Stimulated activated naive CD8-positive, alpha-beta T cell treated with anti-CD3 and anti-CD28 coated beads, Interleukin-15, Interleukin-2, amounts not matched to agents 100 ng/mL and 50 ng/mL, for 24 hours (primary cell): Measurements from ENCODE around the gene BAHCC1.
A peak's percentile ranks its signal among the peaks of the same experiment; 100 is the strongest.

Source experiments
- H3K27ac Mint-ChIP-seq: one replicate; pipeline ENCODE4 v1.8.0; 2021; ENCODE audit warnings: mild to moderate bottlenecking, mixed read lengths
- H3K27me3 Mint-ChIP-seq: one replicate; pipeline ENCODE4 v1.8.0; 2021; ENCODE audit warnings: mixed read lengths
- H3K36me3 Mint-ChIP-seq: one replicate; pipeline ENCODE4 v1.8.0; 2021; ENCODE audit warnings: low read depth, mixed read lengths
- H3K4me1 Mint-ChIP-seq: one replicate; pipeline ENCODE4 v1.8.0; 2021; ENCODE audit warnings: low read depth, mixed read lengths
- H3K4me3 Mint-ChIP-seq: one replicate; pipeline ENCODE4 v1.8.0; 2021; ENCODE audit warnings: mild to moderate bottlenecking, mixed read lengths
- H3K9me3 Mint-ChIP-seq: one replicate; pipeline ENCODE4 v1.8.0; 2021; ENCODE audit warnings: mixed read lengths

Gene BAHCC1

GRCh38 chr17:81515530-81516041 is 120.3 kb downstream of the BAHCC1 start:
- peaks cover 25% of the 10 kb centered on the region for H3K4me1 Mint-ChIP-seq
- peak overlapping the region; percentile 93 for H3K4me3 Mint-ChIP-seq
- no peaks in the 10 kb centered on the region for H3K9me3 Mint-ChIP-seq
- H3K36me3 Mint-ChIP-seq = peaks cover 17% of the 10 kb centered on the region
- peak overlapping the region; percentile 88 for H3K27ac Mint-ChIP-seq
- H3K27me3 Mint-ChIP-seq = no peaks in the 10 kb centered on the region
